ENCODE measurements around the gene YTHDF1. TPM values are rescaled to one million over a fixed set of nuclear protein-coding genes. Genes with fewer than 3 reads are reported as not detected.

The YTHDF1 gene
- polyA plus RNA-seq, 2 of the 4 experiments (the other 2 are of a cell fraction), result 31.8 to 37.9 TPM

Small RNA genes lying within 50 kb of the gene (small RNA-seq; reads per million reads assigned to genes)
- gene MIR124-3 (0 reads per million in 6 experiments), gene MIR3196 (0 to 1.9 (median 0) reads per million in 6 experiments)

Other genes starting within 250 kb of the YTHDF1 start
- not detected in 2 replicates for gene BHLHE23, start 209.2 kb downstream of the YTHDF1 start, polyA plus RNA-seq (2011; rRNA removed)
- not detected in 3 replicates for gene BHLHE23, start 209.2 kb downstream of the YTHDF1 start, polyA plus RNA-seq (2017; fragmentation: RNase III; extraction: RNeasy Plus Mini Kit Qiagen cat#74134 plus additional on column Dnase treatment)
- 0.63 and 0.81 TPM in 2 replicates for gene BIRC7, start 19.8 kb upstream of the YTHDF1 start, polyA plus RNA-seq (2011; rRNA removed)
- 3.2 to 4.9 TPM (median 4.9 TPM) in 3 replicates for gene BIRC7, start 19.8 kb upstream of the YTHDF1 start, polyA plus RNA-seq (2017; fragmentation: RNase III; extraction: RNeasy Plus Mini Kit Qiagen cat#74134 plus additional on column Dnase treatment)
- gene NKAIN4, start 38.3 kb upstream of the YTHDF1 start, polyA plus RNA-seq (2011; rRNA removed), result 5.8 and 6.4 TPM in 2 replicates
- 6.3 to 9.7 TPM (median 8.4 TPM) in 3 replicates for gene NKAIN4, start 38.3 kb upstream of the YTHDF1 start, polyA plus RNA-seq (2017; fragmentation: RNase III; extraction: RNeasy Plus Mini Kit Qiagen cat#74134 plus additional on column Dnase treatment)
- 41.0 and 43.5 TPM in 2 replicates for gene ARFGAP1, start 56.7 kb upstream of the YTHDF1 start, polyA plus RNA-seq (2011; rRNA removed)
- 89.4 to 106 TPM (median 102 TPM) in 3 replicates for gene ARFGAP1, start 56.7 kb upstream of the YTHDF1 start, polyA plus RNA-seq (2017; fragmentation: RNase III; extraction: RNeasy Plus Mini Kit Qiagen cat#74134 plus additional on column Dnase treatment)
- gene COL20A1, start 77.1 kb upstream of the YTHDF1 start, polyA plus RNA-seq (2011; rRNA removed), result 0.21 and 0.29 TPM in 2 replicates
- 0.91 to 0.93 TPM (median 0.92 TPM) in 3 replicates for gene COL20A1, start 77.1 kb upstream of the YTHDF1 start, polyA plus RNA-seq (2017; fragmentation: RNase III; extraction: RNeasy Plus Mini Kit Qiagen cat#74134 plus additional on column Dnase treatment)
- gene CHRNA4, start 145.2 kb upstream of the YTHDF1 start, polyA plus RNA-seq (2011; rRNA removed), result 0.03 and 0.09 TPM in 2 replicates
- 0.08 to 0.23 TPM (median 0.21 TPM) in 3 replicates for gene CHRNA4, start 145.2 kb upstream of the YTHDF1 start, polyA plus RNA-seq (2017; fragmentation: RNase III; extraction: RNeasy Plus Mini Kit Qiagen cat#74134 plus additional on column Dnase treatment)